Bronchial epithelial cell (primary cell): ENCODE measurements around the gene MRC2. TPM values are rescaled to one million over a fixed set of nuclear protein-coding genes. Genes with fewer than 3 reads are reported as not detected.
"Not testable (repeated sequence)": the region's sequence is repeated elsewhere in the genome, so short reads cannot be mapped to it uniquely, and the experiment has no call there.

Source experiments
- DNase-seq: peaks from one replicate; pipeline ENCODE4 v3.0.0-alpha.2; 2010; ENCODE audit warnings: low read depth
- FAIRE-seq: peaks from 2 replicates; lab custom pipeline; 2011; peaks lifted over from hg19 to GRCh38; lab: Jason Lieb, UNC
- H3K27me3 ChIP-seq: 2 replicates; pipeline ENCODE4 v1.5.1; 2011; ENCODE audit warnings: low read length; ENCODE audit not compliant: control insufficient read depth, insufficient read depth
- H3K36me3 ChIP-seq: 2 replicates; pipeline ENCODE4 v1.5.1; 2011; ENCODE audit warnings: low read length; ENCODE audit not compliant: control insufficient read depth, insufficient read depth
- H3K4me3 ChIP-seq: 2 replicates; pipeline ENCODE4 v1.5.1; 2011; ENCODE audit warnings: mild to moderate bottlenecking, low read depth, low read length, control low read depth
- CTCF ChIP-seq: IDR thresholded peaks from 2 replicates; pipeline ENCODE4 v1.5.1; 2011; ENCODE audit warnings: mild to moderate bottlenecking, moderate library complexity, low read length, control low read depth, inconsistent platforms; ENCODE audit not compliant: insufficient read depth, severe bottlenecking
- total RNA-seq: library from RNA; depleted of rRNA; stranded (reverse); fragments of >200 nt; gene quantifications from 2 replicates; pipeline ENCODE4 v1.2.1, GENCODE V29; 2014

MRC2 gene
- total RNA-seq, 1 donor from 2014 or later: 9.2 TPM

GRCh38 chr17:62684179-62684578, 56.7 kb downstream of the MRC2 start:
- no peak for TF ChIP-seq CTCF
- H3K27me3 ChIP-seq: no peaks in the 10 kb centered on the region
- FAIRE-seq (no peak), DNase-seq (no peak)
- no peak overlapping the region for H3K4me3 ChIP-seq
- peaks cover 8% of the 10 kb centered on the region for H3K36me3 ChIP-seq

DNA sequence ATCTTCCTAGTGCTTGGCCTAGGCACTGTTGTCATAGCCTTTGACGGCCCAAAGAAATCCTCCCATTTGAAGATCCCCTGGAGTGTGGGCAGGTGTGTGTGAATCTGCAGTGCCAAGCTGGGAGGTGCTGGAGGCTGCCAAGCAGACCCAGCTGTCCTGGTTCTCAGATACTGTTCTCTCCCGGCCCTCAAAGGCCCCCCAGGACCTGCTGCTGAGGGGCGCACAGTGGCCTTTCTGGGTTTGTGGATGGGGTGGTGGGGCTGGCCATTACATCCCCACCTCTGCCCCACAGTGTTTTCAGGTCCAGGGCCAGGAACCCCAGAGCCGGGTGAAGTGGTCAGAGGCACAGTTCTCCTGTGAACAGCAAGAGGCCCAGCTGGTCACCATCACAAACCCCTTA, 60.5 kb downstream of the MRC2 start:
- DNase-seq (no peak), FAIRE-seq (no peak)
- Histone ChIP-seq H3K4me3 (no peak overlapping the region), H3K27me3 (no peaks in the 10 kb centered on the region), H3K36me3 (peaks cover 5% of the 10 kb centered on the region)
- no peak for TF ChIP-seq CTCF

DNA sequence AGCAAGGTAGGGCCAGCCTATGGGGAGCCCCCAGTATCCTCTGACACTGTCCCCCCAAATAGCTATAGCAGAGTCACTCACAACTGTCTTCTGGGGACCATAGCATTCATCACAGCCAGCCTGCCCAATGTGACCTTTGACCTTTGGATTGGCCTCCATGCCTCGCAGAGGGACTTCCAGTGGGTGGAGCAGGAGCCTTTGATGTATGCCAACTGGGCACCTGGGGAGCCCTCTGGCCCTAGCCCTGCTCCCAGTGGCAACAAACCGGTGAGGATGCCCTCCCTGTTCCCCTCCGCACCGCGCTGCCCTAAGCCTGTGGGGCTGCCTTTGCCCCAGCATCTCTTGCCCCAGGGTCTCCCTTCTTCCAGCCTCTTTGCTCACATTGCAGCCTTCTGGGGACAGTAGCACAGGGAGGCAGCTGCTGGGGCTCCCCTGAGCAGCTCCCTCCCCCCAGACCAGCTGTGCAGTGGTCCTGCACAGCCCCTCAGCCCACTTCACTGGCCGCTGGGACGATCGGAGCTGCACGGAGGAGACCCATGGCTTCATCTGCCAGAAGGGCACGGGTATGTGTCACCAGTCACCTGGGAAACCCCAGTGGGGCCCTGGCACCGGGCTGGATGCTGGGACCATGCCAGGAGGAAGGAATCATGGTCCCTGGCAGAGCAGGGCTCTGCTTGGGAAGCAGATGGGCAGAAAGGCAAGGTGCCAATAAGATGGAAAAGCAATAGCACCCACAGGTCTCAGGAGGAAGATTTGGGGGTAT, 61.1 kb downstream of the MRC2 start:
- FAIRE-seq (no peak), DNase-seq (no peak)
- Histone ChIP-seq H3K36me3 (peaks cover 5% of the 10 kb centered on the region), H3K4me3 (no peak overlapping the region), H3K27me3 (no peaks in the 10 kb centered on the region)
- TF ChIP-seq CTCF: no peak

- FAIRE-seq (no peak), DNase-seq (no peak)
- Histone ChIP-seq H3K27me3 (no peaks in the 10 kb centered on the region), H3K36me3 (peaks cover 5% of the 10 kb centered on the region), H3K4me3 (no peak overlapping the region)
- no peak for TF ChIP-seq CTCF
These were observed 62.1 kb downstream of the MRC2 start for GRCh38 chr17:62689441-62690167.

- no peak for FAIRE-seq
These were observed 62.9 kb downstream of the MRC2 start for GRCh38 chr17:62690168-62690897.

DNA sequence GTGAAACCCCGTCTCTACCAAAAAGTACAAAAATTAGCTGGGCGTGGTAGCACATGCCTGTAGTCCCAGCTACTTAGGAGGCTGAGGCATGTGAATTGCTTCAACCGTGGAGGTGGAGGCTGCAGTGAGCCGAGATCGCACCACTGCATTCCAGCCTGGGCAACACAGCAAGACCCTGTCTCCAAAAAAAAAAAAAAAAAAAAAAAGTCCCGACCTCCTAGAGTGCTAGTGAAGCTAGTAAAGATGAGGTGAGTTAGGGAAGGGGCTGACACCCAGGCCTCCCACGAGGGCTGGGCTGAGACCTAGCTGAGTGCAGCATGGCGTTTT, 64.1 kb downstream of the MRC2 start:
- H3K4me3 ChIP-seq, H3K27me3 ChIP-seq, FAIRE-seq, DNase-seq, H3K36me3 ChIP-seq: not testable (repeated sequence)

More at GRCh38 chr17:62690168-62690897, 62.9 kb downstream of the MRC2 start:
- DNase-seq: no peak
- TF ChIP-seq CTCF: no peak
- H3K36me3 ChIP-seq: peaks cover 5% of the 10 kb centered on the region
- H3K4me3 ChIP-seq: no peak overlapping the region
- no peaks in the 10 kb centered on the region for H3K27me3 ChIP-seq
